Fibroblast of lung (primary cell): ENCODE data around the gene CDH12. TPM values are rescaled to one million over a fixed set of nuclear protein-coding genes. Genes with fewer than 3 reads are reported as not detected.

Experiments used
- DNase-seq, 2 donors: peaks; one replicate each; pipeline versions ENCODE4 v3.0.0 to v3.0.0-alpha.2; 2010; ENCODE audit warnings: low read depth in 2 of 2
- H2AFZ ChIP-seq: 2 replicates; pipeline ENCODE4 v1.5.1; 2012; ENCODE audit warnings: low read length, control low read depth, inconsistent platforms
- H3K27ac ChIP-seq: 2 replicates; pipeline ENCODE4 v1.5.1; 2011; ENCODE audit warnings: low read length, control low read depth; ENCODE audit not compliant: insufficient read depth
- H3K27me3 ChIP-seq: 2 replicates; pipeline ENCODE4 v1.5.1; 2011; ENCODE audit warnings: mild to moderate bottlenecking, low read length; ENCODE audit not compliant: control insufficient read depth, insufficient read depth
- H3K36me3 ChIP-seq: 2 replicates; pipeline ENCODE4 v1.5.1; 2011; ENCODE audit warnings: low read length; ENCODE audit not compliant: control insufficient read depth, insufficient read depth
- H3K4me1 ChIP-seq: 2 replicates; pipeline ENCODE4 v1.5.1; 2011; ENCODE audit warnings: low read length; ENCODE audit not compliant: control insufficient read depth, insufficient read depth; ENCODE audit errors: extremely low read depth
- H3K4me2 ChIP-seq: 2 replicates; pipeline ENCODE4 v1.5.1; 2011; ENCODE audit warnings: low read length, control low read depth; ENCODE audit not compliant: insufficient read depth; ENCODE audit errors: extremely low read depth
- H3K4me3 ChIP-seq, 4 experiments: fragments of 200-600 bp in 1 of 4; sonication (generic) in 1 of 4; replicated peaks in 1 of 4; 2 replicates each; pipeline ENCODE4 v1.5.1; 2011 to 2016; ENCODE audit warnings: low read length in 4 of 4, low read depth in 3 of 4, mild to moderate bottlenecking in 3 of 4, control low read depth in 2 of 4, inconsistent platforms in 1 of 4, mixed read lengths in 1 of 4; ENCODE audit not compliant: insufficient read depth in 1 of 4; ENCODE audit errors: control extremely low read depth in 1 of 4
- H3K79me2 ChIP-seq: 2 replicates; pipeline ENCODE4 v1.5.1; 2012; ENCODE audit warnings: mild to moderate bottlenecking, low read length, inconsistent platforms; ENCODE audit not compliant: control insufficient read depth, insufficient read depth
- H3K9ac ChIP-seq: 2 replicates; pipeline ENCODE4 v1.5.1; 2011; ENCODE audit warnings: mild to moderate bottlenecking, low read length, control low read depth; ENCODE audit not compliant: insufficient read depth
- H3K9me3 ChIP-seq: 2 replicates; pipeline ENCODE4 v1.5.1; 2012; ENCODE audit warnings: low read depth, low read length; ENCODE audit not compliant: control insufficient read depth, insufficient read depth
- H4K20me1 ChIP-seq: 2 replicates; pipeline ENCODE4 v1.5.1; 2011; ENCODE audit warnings: low read length; ENCODE audit not compliant: control insufficient read depth, insufficient read depth; ENCODE audit errors: extremely low read depth
- CTCF ChIP-seq, 2 donors: IDR thresholded peaks in 1 of 2; conservative IDR thresholded peaks in 1 of 2; 1 replicate in 1 of 2; 2 replicates in 1 of 2; pipeline ENCODE4 v1.5.1; 2011 to 2012; ENCODE audit warnings: low read length in 2 of 2, control low read depth in 1 of 2, inconsistent platforms in 1 of 2, low read depth in 1 of 2, mild to moderate bottlenecking in 1 of 2
- EZH2 ChIP-seq: IDR thresholded peaks from 2 replicates; pipeline ENCODE4 v1.5.1; 2012; ENCODE audit warnings: low read length, control low read depth, mild to moderate bottlenecking; ENCODE audit errors: missing control alignments
- polyA plus RNA-seq, 2 donors: library from polyadenylated mRNA; depleted of rRNA in 1 of 2; stranded (reverse) in 1 of 2; unstranded in 1 of 2; fragments of >200 nt; gene quantifications; 2 replicates each; pipeline ENCODE4 v1.2.1, GENCODE V29; 2011 to 2012; ENCODE audit warnings: missing spikeins in 1 of 2
- total RNA-seq: library from RNA; depleted of rRNA; stranded (reverse); fragments of >200 nt; gene quantifications from 2 replicates; pipeline ENCODE4 v1.2.1, GENCODE V29; 2014

Gene CDH12
- total and polyA plus RNA-seq, 2 donors (not counting 1 experiment from before 2014, with no cell fraction given): 0.02 TPM; not detected in 1

GRCh38 chr5:21818370-21818720 lies 1034.8 kb downstream of the CDH12 start:
- no peak overlapping the region for H3K27ac ChIP-seq
- no peak overlapping the region for H3K4me2 ChIP-seq
- H3K9me3 ChIP-seq: no peaks in the 10 kb centered on the region
- no peak overlapping the region for H2AFZ ChIP-seq
- H4K20me1 ChIP-seq: no peaks in the 10 kb centered on the region
- H3K79me2 ChIP-seq: no peaks in the 10 kb centered on the region
- H3K36me3 ChIP-seq: no peaks in the 10 kb centered on the region
- no peak overlapping the region for H3K9ac ChIP-seq
- no peaks in the 10 kb centered on the region for H3K27me3 ChIP-seq
- DNase-seq: no peak
- TF ChIP-seq CTCF (conservative IDR thresholded peaks at IDR 0.05 in 1 of 2, IDR thresholded peaks at IDR 0.05 in 1 of 2; ENCODE audit: low read depth in 1 of 2, low read length in 2 of 2): no peak
- TF ChIP-seq EZH2: no peak
- peak overlapping the region in 2 of 4 experiments; percentile 3 to 13 for H3K4me3 ChIP-seq
- no peaks in the 10 kb centered on the region for H3K4me1 ChIP-seq

GRCh38 chr5:21817668-21818369 lies 1035.3 kb downstream of the CDH12 start:
- no peak for TF ChIP-seq CTCF (conservative IDR thresholded peaks at IDR 0.05 in 1 of 2, IDR thresholded peaks at IDR 0.05 in 1 of 2; ENCODE audit: low read depth in 1 of 2, low read length in 2 of 2)
- TF ChIP-seq EZH2: no peak
- peak in 1 of 2 donors; percentile 37 for DNase-seq
- Histone ChIP-seq H3K4me3 (peak overlapping the region in 2 of 4 experiments; percentile 3 to 13), H3K27me3 (no peaks in the 10 kb centered on the region), H3K79me2 (no peaks in the 10 kb centered on the region), H3K4me2 (no peak overlapping the region), H3K9ac (no peak overlapping the region), H3K4me1 (no peaks in the 10 kb centered on the region), H3K27ac (no peak overlapping the region), H4K20me1 (no peaks in the 10 kb centered on the region), H3K9me3 (no peaks in the 10 kb centered on the region), H2AFZ (no peak overlapping the region), H3K36me3 (no peaks in the 10 kb centered on the region)

- no peak overlapping the region for H2AFZ ChIP-seq
- H3K27me3 ChIP-seq: no peaks in the 10 kb centered on the region
- TF ChIP-seq EZH2 (no peak), CTCF (conservative IDR thresholded peaks at IDR 0.05 in 1 of 2, IDR thresholded peaks at IDR 0.05 in 1 of 2; ENCODE audit: low read depth in 1 of 2, low read length in 2 of 2) (peak; percentile 19 to 43)
- no peak overlapping the region for H3K4me3 ChIP-seq
- no peaks in the 10 kb centered on the region for H3K79me2 ChIP-seq
- H3K4me1 ChIP-seq: no peaks in the 10 kb centered on the region
- H3K27ac ChIP-seq: no peak overlapping the region
- H3K36me3 ChIP-seq: no peaks in the 10 kb centered on the region
- H3K9ac ChIP-seq: no peak overlapping the region
- peak; percentile 23 to 62 for DNase-seq
- no peak overlapping the region for H3K4me2 ChIP-seq
- no peaks in the 10 kb centered on the region for H4K20me1 ChIP-seq
- no peaks in the 10 kb centered on the region for H3K9me3 ChIP-seq
These were observed 1042.3 kb downstream of the CDH12 start for GRCh38 chr5:21810737-21811316.
